Activated T-helper 1 cell treated with Interleukin-2 at 50 U/mL for 16 hours (primary cell): Measurements from ENCODE around the gene ZNF746.

Source experiments
- DNase-seq: peaks from one replicate; pipeline ENCODE4 v3.0.0-alpha.2; 2020; ENCODE audit warnings: low read depth

ZNF746 gene

DNA sequence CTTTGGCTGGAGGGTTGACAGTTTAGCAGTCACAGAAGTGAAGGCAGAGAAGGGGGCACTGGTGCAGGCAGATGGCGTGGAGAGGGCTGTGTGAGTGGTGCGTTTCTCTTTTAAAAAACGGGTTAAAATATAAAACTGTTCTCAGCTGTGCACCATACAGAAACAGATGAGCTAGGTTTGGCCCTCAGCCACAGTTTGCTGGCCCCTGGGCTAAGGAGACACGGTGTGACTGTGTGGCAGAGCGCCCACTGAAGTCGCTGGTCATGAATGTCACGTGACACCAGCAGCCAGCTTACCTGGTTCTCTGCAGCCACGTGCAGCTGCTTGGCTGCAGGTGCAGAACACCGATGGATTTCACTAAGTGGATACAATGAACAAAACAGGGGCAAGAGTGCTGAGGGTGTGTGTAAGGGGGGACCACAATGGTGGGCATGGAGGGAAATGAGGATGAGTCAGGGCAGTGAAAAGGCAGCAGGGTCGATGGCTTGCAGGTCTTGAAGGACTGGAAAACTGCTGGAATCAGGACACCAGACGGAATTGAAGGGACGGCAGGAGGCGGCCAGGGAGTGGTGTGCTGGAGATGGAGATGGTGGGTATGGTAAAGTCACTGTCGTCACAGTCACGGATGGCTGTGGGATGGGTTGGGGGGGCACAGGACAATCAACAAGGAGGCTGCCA lies 7.4 kb downstream of the ZNF746 start:
- no peak for DNase-seq

DNA sequence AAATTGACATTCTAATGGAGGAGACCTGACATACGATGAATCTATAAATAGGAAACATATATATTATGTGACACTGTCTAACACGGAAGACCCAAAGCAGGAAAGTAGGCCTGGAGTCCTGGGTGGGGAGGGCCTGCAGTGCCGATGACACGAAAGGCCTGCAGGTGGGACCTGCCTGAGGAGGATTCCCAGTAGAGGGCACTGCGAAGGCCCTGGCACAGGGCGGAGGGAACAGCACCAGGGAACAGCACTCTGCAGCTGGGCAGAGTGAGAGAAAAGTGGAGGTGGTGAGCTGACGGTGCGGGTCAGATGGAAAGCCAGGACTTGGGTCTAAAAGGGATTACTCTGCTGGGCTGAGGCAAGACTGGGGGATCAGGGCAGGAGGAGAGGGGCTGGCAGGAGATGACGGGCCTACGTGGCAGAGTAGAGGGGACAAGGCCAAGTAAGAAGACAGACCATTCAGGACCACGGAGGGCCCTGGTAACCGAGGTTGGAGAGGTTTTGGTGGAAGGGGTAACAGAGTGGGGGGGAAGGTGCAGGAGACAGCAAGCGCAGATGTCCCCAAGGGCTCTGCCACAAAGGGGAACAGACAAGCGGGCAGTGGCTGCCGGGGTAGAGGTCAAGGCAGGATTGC lies 8.1 kb downstream of the ZNF746 start:
- no peak for DNase-seq

DNA sequence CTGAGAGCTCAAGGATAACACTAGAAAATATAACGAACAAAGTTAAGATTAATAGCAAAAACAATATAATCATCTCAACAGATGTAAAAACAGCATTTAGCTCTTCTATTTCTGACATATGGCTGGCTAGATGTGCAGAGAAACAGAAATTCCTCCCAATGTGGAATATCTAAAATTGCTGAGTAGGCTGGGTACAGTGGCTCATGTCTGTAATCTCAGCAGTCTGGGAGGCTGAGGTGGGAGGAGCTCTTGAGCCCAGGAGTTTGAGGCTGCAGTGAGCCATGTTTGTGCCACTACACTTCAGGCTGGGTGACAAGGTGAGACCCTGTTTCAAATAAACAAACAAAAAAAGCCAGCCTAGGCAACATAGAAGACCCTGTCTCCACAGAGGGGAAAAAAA lies 18.0 kb downstream of the ZNF746 start:
- no peak for DNase-seq

DNA sequence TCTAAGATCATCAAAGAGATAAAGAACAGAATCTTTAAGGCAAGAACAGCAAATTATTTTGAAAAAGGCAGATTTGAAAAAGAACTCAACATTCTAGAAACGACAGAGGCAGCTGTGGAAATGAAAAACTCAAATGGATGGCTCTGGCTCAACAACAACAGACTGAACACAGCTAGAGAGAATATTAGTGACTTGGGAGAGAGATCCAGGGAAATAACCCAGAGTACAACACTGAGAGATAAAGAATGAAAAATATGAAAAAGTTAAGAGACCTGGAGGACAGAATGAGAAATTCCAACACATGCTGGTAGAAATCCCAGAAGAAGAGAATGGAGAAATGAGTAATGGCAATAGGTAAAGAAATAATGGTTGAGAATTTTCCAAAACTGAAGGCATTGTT lies 18.9 kb downstream of the ZNF746 start:
- DNase-seq: no peak

DNA sequence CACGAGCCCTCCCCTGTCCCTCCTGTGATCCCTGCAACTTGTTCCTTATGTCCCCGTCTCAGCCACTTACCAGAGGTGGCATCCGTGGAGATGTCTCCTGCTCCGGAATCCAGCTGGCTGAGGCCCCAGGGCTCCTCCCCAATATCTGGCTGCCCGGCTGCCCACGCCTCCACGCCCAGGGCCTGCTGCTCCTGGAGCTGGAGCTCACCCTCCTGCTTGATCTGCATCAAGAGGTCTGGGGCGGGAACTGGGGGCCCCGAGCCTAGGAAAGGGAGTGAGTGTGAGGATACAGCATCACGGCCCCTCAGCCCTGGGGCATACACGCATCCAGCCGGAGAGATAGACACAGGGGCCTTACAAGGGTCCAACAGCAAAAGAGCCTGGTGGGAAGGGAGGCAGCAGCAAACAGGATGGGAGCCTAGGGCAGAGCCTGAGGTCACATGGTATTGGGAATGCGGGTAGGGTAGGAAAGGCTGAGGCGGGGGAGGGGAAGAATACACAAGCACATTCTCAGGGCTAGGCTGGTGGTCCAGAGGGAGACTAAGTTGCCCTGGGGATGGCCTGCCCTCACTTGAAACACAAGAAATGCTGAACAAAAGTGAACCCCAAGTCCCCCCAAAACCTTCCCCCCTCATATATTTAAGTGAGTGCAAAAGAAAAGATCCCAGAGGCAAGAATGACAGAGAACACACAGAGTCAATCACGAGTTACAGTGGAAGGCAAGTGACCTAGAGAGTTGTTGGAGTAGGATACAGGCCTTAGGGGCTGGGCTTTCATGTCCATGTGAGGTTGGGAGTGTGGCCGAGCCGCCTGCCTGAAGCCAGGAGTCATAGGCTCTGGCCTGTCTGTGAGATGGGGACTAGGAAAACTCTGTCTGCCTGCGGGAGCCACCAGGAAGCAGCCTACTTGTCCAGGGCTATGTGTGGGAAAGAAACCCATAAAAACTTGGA lies 19.8 kb downstream of the ZNF746 start:
- DNase-seq: no peak

DNA sequence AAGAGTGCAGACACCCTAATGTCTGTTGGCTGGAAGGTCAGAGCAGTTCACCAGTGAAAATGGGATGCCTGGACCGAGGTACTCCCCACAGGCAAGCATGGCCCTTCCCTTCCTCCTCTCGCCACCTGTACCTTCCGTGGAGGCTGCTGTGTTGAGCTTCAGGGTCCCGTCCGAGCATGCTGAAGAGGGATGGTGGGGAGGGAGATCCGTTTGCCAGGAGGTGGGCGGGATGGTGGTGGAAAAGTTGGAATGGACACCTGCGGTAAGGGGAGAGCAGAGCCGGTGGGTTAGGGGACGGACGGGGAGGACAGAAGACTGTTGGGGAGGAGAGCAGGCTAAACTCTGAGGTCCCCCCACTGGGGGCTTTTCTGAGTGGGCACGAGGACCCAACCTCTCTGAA lies 20.8 kb downstream of the ZNF746 start:
- no peak for DNase-seq

DNA sequence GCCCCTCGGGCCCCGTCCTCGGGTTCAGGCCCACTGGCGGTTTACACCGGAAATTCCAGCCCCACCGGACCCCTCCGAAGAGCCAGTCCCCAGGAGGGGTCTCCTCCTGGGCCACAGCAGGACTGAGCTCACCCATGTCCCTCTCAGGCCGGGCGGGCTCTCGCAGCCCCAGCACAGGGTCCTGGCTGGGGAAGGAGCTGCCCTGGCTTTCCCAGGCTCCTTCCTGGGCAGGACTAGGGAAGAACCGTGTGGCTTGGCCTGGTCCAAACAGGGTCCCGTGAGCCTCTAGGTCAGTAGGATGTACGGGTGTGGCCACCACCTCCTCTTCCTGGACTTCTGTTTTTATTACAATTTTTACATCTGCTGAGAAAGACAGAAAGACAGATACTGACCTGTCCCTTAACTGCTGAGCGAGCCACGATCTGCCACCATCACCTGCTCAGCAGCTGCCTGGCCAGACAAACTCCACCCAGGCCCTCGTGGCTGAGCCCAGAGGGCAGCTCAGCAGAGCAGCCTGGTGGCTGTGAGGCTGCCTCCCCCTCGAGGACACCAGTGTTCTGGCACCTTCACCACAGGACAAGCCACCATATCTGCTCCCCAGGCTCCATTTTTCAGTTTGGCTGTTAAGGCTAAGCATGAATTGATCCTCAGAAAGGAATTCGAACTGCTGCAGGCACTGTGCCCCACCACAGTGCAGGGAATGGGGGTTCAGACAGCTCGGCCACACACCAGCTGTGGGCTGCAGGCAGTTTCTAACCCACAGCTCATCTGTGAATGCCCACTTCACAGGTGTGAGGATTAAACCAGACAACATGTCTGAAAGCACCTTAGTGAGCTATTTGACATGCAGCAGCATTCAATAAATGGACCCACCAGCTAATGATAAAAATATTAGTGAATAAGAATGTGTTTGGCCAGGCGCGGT lies 22.2 kb downstream of the ZNF746 start:
- no peak for DNase-seq

DNA sequence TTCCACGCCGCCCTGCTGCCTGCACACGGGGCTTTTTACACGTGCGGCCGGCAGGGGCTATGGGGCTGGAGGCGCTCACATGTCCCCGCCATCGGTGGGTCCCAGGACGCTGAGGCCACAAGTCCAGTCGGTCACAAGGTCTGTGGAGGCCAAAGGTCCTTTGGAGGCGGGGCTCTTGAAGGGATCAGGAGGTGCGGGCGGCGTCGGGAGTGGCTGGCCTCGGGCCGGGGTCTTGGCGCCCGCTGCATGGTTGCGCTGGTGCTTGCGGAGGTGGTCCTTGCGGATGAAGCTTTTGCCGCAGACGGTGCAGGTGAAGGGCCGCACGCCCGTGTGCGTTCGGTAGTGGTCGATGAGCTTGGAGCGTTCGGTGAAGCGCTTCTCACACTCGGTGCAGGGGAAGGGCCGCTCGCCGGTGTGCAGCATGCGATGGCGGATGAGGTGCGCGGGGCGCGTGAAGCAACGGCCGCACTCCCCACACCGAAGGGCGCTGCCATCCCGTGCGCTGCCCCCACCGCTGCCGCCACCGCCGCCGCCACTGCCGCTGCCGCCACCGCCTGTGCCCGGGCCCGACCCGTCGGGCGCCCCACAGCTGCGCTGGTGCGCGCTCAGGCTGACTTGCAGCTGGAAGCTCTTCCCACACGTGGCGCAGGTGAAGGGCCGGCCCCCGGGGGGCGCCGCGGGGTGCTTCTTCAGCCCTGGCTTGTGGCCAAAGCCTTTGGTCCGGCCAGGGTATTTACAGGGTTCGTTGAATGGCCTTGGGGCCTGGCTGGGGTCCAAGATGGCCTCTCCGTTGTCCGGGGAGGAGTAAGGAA lies 23.1 kb downstream of the ZNF746 start:
- DNase-seq: no peak

DNA sequence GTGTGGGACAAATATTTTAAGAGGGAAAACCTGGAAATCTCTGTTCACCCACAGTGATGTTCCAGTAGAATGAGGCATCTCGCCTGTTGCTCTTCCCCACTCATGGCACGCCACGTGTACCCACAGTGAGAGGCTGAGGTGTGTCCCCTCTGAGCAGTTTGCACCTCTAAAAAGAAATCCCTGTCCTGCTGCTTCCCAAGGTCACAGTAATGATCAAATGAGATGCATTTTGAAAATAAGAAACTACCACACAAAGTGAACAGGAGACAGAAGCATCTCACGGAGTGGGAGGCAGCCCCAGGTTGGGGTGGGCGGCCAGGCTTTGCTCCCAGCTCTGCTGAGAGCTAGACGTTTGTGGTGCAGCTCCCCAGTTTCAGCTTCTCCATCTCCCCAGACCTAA lies 24.4 kb downstream of the ZNF746 start:
- no peak for DNase-seq

DNA sequence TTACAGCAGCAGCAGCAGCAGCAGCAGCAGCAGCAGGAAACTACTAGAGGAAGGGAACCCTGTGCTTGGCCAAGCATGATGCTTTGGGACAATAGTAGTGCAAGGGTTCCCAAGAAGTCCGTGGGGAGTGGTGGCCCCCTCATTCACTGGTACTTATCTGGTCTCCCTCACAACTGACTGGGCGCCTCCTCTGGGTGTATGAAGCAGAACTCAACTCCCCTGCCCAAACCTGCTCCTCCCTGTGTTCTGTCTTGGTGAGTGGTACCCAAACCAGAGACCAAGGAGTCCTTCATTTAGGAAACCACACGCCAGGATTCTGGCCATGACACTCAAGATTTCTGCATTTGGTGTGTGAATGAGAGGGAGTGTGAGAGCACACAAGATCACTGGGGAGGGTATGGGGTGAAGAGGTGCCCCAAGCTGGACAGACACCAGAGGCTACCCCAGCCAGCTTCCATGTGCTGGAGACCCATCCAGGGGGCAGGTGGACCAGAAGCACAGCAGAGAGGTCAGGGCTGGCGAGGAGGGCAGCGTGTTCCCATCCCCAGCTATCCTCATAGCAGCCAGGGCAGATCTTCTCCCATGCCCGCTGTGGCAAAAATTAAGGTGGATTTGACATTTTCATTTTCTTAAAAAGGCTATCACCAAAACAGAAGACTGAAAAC lies 26.2 kb downstream of the ZNF746 start:
- no peak for DNase-seq

DNA sequence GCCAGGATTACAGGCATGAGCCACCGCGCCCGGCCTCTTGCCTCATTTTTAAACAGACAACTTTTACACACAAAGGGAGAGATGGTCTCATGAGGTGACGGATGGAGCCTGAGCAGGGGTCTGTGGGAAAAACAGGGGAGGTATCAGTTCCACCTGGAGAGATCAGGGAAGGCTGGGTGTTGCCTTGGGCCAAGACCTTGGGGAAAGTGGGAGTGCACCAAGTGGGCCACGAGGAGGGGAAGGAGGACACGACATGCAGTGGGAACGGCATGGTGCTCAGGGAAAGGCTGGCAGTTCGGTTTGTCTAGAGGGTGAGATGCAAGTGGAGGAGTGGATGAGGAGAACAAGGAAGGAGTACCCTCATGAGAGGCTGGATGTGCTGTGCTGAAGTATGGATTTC lies 27.8 kb downstream of the ZNF746 start:
- no peak for DNase-seq

DNA sequence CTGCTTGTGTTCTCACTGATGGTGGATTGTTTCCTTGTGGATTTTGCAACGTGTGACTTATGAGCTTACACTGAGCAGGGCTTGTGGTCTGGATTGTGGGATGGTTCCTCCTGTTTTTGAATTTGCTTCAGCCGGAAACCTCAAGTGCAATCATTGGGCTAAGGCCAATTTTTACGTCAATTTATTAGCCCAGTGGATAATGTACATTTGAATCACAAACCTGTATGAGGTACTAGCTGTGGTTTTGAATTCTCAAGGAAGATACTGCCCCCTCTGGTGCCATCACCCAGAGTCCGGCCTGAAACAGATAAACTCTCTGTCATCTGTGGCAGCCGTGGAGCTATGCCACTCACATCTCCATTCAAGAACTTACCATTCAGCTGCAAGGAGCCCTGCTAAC lies 29.4 kb downstream of the ZNF746 start:
- DNase-seq: no peak

DNA sequence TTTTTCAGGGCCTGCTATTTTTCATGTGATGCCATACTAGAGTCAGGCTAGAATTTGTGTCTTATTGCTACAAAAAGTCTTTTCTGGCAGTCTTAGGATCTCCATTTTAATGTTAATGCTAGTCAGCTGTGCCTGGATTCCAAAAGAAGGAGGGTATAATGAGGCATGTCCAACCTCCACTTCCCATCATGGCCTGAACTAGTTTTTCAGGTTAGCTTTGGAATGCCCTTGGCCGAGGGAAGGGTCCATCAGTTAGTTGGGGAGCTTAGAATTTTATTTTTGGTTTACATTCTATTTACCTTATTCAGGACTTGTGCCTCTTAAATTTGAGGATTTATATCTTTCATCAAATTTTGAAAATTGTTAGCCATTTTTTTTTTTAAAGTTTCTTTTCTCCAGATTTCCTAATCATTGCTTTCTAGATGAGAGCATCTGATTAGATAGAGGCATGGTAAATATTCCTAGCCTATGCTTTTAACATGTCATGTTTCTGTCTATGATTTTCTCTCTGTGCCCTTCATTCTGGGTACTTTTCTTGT lies 30.2 kb downstream of the ZNF746 start:
- no peak for DNase-seq

DNA sequence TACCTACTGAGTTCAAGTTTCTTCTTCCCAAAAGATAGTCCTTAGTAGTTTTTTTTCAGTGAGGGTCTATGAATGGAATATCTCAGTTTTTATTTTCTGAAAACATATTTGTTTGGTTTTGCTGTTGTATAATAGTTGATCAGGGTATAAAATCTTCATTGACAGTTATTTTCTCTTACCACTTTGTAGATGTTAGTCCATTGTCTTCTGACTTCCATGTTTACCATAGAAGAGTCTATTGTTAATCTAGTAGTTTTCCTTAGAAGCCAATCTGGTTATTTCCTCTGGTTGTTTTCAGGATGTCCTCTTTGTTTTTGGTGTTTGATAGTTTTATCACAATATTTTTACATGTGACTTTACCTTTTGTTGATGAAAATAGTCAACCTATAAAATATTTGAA lies 31.2 kb downstream of the ZNF746 start:
- DNase-seq: no peak

DNA sequence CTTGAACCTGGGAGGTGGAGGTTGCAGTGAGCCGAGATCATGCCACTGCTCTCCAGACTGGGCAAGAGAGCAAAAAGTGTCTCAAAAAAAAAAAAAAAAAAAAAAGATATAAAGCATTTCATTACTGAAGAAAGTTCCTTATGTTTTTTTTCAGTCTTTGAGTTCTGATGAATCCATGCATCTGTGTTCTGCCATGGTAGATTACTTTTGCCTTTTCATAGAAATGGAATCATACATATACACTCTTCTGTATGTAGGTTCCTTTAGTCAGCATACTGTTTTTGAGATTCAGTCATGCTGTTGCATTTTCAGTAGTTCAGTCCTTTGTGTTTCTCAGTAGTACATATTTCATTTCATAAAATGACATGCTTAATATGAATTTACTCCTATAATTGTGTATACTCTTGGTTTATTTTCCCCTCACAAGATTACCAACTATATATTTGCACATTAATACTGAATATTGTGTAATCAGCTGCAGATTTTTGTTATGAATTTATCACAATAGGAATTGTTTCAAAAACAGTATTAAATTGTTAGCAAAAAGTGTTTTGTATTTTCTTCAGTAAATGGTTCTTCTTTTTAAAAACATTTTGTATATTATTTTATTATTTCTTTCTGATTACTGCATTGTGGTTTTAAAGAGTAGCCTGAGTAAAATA lies 34.0 kb downstream of the ZNF746 start:
- DNase-seq: no peak

DNA sequence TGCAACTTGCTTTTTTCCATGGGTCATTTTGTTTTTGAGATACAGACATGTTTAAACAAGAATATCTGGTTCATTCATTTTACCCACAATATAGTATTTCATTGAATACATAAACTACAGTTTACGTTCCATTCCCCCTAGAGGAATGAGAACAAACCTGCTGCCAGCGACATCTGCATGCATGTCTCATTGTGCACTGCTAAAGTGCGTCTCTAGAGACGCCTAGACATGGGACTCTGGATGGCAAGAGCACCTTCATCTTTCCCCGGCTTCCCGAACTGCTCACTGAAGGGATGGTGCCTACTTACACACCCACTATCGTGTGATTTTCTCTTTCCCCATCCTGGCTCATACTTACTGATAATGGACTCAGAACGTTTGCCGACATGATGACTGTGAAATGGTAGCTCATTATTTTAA lies 35.5 kb downstream of the ZNF746 start:
- DNase-seq: no peak

DNA sequence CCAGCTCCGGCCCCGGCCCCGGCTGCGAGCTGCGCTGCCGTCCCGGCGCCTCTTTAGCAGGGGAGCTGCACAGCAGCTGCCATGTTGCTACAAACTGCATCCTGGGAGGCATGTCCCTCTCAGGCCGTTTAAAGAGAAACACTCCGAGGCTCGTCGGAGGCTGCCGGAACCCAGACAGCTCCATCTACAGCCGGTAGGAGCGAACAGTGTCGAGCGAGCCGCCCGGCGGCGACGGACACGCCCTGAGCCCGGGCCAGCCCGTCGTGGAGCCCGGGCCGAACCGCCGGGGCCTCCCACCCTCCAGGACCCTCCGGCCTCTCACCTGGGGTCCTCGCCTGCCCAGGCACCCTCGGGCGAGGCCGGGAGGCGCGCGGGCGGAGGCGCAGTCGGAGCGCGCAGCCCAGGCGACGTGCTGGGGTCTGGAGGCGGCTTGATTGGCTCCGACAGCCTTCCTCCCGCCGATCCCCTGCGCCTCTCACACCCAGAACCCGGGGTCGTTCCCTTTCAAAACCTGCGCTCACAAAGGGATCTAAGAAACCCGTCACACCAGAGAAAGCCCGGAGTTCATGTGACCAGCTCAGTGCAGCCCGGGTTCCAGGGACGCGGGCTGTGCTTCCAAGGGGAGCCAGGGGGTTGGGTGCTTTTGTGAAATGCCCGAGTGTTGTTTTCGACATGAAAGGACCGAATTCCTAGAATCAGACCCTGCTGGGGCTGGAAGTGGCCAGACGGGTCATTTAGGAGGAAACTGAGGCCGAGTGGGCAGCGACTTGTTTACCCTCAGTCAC lies 36.9 kb downstream of the ZNF746 start, which contains the start of gene ZNF777:
Gene ZNF777, minus strand, starts transcription at position 570 of the 785 bp plus-strand sequence. CDS start 5,040 bp downstream, outside the sequence.
- peak; percentile 67 for DNase-seq
